ENCODE measurements around the gene POLQ. TPM values are rescaled to one million over a fixed set of nuclear protein-coding genes. Genes with fewer than 3 reads are reported as not detected.

Gene POLQ
- polyA plus RNA-seq, 3 donors = 0.03 TPM; not detected in 1

DNA sequence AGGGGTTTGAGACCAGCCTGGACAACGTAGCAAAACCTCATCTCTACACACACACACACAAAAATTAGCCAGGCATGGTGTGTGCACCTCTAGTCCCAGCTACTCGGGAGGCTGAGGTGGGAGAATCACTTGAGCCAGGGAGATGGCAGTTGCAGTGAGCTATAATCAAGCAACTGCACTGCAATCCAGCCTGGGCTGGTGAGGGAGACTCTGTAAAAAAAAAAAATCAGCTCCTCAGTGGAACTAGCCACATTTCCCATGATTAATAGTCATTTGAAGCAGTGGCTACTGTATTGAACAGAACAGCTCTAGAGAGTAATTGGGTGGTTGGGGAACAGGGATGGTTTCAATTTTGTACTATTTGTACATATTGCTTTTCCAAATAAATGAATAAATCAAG is 35.9 kb upstream of the POLQ start:
- Histone ChIP-seq H4K20me1 (ENCODE audit: insufficient read depth, low read length) (no peaks in the 10 kb centered on the region), H3K9ac (ENCODE audit: insufficient read depth, low read length, poor library complexity, severe bottlenecking) (no peak overlapping the region), H3K4me2 (replicated peaks; ENCODE audit: extremely low read depth, low read length, poor library complexity, severe bottlenecking) (no peak overlapping the region), H3K4me3 (replicated peaks in 1 of 3; ENCODE audit: low read depth in 2 of 3, low read length in 3 of 3) (no peak overlapping the region), H2AFZ (ENCODE audit: insufficient read depth, low read depth, low read length, poor library complexity, severe bottlenecking) (no peak overlapping the region), H3K79me2 (ENCODE audit: insufficient read depth, low read length) (no peaks in the 10 kb centered on the region), H3K27me3 (ENCODE audit: control insufficient read depth in 2 of 2, insufficient read depth in 2 of 2, low read length in 2 of 2) (no peaks in the 10 kb centered on the region), H3K27ac (ENCODE audit: low read depth in 1 of 2, low read length in 2 of 2) (no peak overlapping the region), H3K9me3 (replicated peaks in 1 of 2; ENCODE audit: control insufficient read depth in 1 of 2, insufficient read depth in 1 of 2, low read length in 2 of 2) (no peaks in the 10 kb centered on the region), H3K4me1 (ENCODE audit: control insufficient read depth in 1 of 2, insufficient read depth in 2 of 2, low read length in 2 of 2) (no peaks in the 10 kb centered on the region), H3K36me3 (replicated peaks in 1 of 2; ENCODE audit: control insufficient read depth in 1 of 2, insufficient read depth in 2 of 2, low read length in 2 of 2) (no peaks in the 10 kb centered on the region)
- TF ChIP-seq, protein P1, sequence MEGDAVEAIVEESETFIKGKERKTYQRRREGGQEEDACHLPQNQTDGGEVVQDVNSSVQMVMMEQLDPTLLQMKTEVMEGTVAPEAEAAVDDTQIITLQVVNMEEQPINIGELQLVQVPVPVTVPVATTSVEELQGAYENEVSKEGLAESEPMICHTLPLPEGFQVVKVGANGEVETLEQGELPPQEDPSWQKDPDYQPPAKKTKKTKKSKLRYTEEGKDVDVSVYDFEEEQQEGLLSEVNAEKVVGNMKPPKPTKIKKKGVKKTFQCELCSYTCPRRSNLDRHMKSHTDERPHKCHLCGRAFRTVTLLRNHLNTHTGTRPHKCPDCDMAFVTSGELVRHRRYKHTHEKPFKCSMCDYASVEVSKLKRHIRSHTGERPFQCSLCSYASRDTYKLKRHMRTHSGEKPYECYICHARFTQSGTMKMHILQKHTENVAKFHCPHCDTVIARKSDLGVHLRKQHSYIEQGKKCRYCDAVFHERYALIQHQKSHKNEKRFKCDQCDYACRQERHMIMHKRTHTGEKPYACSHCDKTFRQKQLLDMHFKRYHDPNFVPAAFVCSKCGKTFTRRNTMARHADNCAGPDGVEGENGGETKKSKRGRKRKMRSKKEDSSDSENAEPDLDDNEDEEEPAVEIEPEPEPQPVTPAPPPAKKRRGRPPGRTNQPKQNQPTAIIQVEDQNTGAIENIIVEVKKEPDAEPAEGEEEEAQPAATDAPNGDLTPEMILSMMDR (IDR thresholded peaks at IDR 0.05) = no peak
- Mint-ChIP-seq H3K4me3 (no peak overlapping the region), H3K4me1 (peaks cover 3% of the 10 kb centered on the region), H3K36me3 (no peaks in the 10 kb centered on the region), H3K27me3 (ENCODE audit: low read depth in 3 of 3) (peaks cover 2 to 10% (median 7%) of the 10 kb centered on the region in 3 donors), H3K9me3 (peaks cover 0 to 3% (median 0%) of the 10 kb centered on the region in 7 donors), H3K27ac (no peak overlapping the region)
- no peak for DNase-seq
- intact Hi-C loops (cut with micrococcal nuclease) = no loop called here
- no CpG with 5 or more reads among the region's 2 CpGs for WGBS (ENCODE audit: insufficient coverage)

DNA sequence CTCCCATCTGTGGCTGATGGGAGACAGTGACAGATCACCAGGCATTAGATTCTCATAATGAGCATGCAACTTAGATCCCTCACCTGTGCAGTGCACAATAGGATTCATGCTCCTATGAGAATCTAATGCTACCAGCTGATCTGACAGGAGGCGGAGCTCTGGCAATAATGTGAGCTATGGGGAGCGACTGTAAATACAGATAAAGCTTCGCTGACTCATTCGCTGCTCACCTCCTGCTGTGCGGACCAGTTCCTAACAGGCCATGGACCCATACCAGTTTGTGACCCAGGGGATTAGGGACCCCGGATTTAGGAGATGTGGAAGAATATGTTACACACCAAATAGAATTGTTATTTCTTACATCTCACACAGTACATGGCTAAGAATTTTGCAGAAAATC is 28.7 kb upstream of the POLQ start:
- Mint-ChIP-seq H3K4me1 (no peaks in the 10 kb centered on the region), H3K27ac (no peak overlapping the region), H3K36me3 (no peaks in the 10 kb centered on the region), H3K9me3 (no peaks in the 10 kb centered on the region), H3K27me3 (ENCODE audit: low read depth in 3 of 3) (peaks cover 0 to 6% (median 0%) of the 10 kb centered on the region in 3 donors), H3K4me3 (no peak overlapping the region)
- intact Hi-C loops (cut with micrococcal nuclease) = no loop called here
- no peaks in the 10 kb centered on the region for H3K36me3 ChIP-seq (replicated peaks in 1 of 2; ENCODE audit: control insufficient read depth in 1 of 2, insufficient read depth in 2 of 2, low read length in 2 of 2)
- no peaks in the 10 kb centered on the region for H3K79me2 ChIP-seq (ENCODE audit: insufficient read depth, low read length)
- H3K4me1 ChIP-seq (ENCODE audit: control insufficient read depth in 1 of 2, insufficient read depth in 2 of 2, low read length in 2 of 2) = no peaks in the 10 kb centered on the region
- H4K20me1 ChIP-seq (ENCODE audit: insufficient read depth, low read length) = no peaks in the 10 kb centered on the region
- H2AFZ ChIP-seq (ENCODE audit: insufficient read depth, low read depth, low read length, poor library complexity, severe bottlenecking) = no peak overlapping the region
- no peak overlapping the region for H3K4me3 ChIP-seq (replicated peaks in 1 of 3; ENCODE audit: low read depth in 2 of 3, low read length in 3 of 3)
- TF ChIP-seq, protein P1 (IDR thresholded peaks at IDR 0.05) = no peak
- WGBS (ENCODE audit: insufficient coverage) = 66% methylated on average over 4 of the region's 6 CpGs
- no peaks in the 10 kb centered on the region for H3K9me3 ChIP-seq (replicated peaks in 1 of 2; ENCODE audit: control insufficient read depth in 1 of 2, insufficient read depth in 1 of 2, low read length in 2 of 2)
- no peak for DNase-seq
- no peak overlapping the region for H3K4me2 ChIP-seq (replicated peaks; ENCODE audit: extremely low read depth, low read length, poor library complexity, severe bottlenecking)
- no peak overlapping the region for H3K9ac ChIP-seq (ENCODE audit: insufficient read depth, low read length, poor library complexity, severe bottlenecking)
- no peaks in the 10 kb centered on the region for H3K27me3 ChIP-seq (ENCODE audit: control insufficient read depth in 2 of 2, insufficient read depth in 2 of 2, low read length in 2 of 2)
- no peak overlapping the region for H3K27ac ChIP-seq (ENCODE audit: low read depth in 1 of 2, low read length in 2 of 2)

Data from CD14-positive monocyte (primary cell).